Endodermal cell (in vitro differentiated cells): ENCODE data around the gene GNPDA1. TPM values are rescaled to one million over a fixed set of nuclear protein-coding genes. Genes with fewer than 3 reads are reported as not detected.
A peak's percentile ranks its signal among the peaks of the same experiment; 100 is the strongest.

Experiments
- DNase-seq: peaks from one replicate; pipeline ENCODE4 v3.0.0-alpha.2; 2017
- H3K27ac ChIP-seq: 2 replicates; pipeline ENCODE4 v1.5.1; 2013; ENCODE audit warnings: mild to moderate bottlenecking, low read depth, low read length, moderate library complexity
- H3K27me3 ChIP-seq: 2 replicates; pipeline ENCODE4 v1.6.1; 2013; ENCODE audit warnings: mild to moderate bottlenecking, low read length, moderate library complexity; ENCODE audit not compliant: insufficient read depth, control insufficient read depth, poor library complexity, severe bottlenecking
- H3K36me3 ChIP-seq: 2 replicates; pipeline ENCODE4 v1.7.0; 2013; ENCODE audit warnings: mild to moderate bottlenecking, low read length, moderate library complexity; ENCODE audit not compliant: control insufficient read depth, insufficient read depth
- H3K4me1 ChIP-seq: one replicate; pipeline ENCODE4 v1.7.0; 2013; ENCODE audit warnings: low read length; ENCODE audit not compliant: control insufficient read depth, insufficient read depth
- H3K4me3 ChIP-seq: 2 replicates; pipeline ENCODE4 v1.5.1; 2013; ENCODE audit warnings: mild to moderate bottlenecking, low read length, moderate library complexity
- H3K9ac ChIP-seq: 2 replicates; pipeline ENCODE4 v1.6.1; 2013; ENCODE audit warnings: mild to moderate bottlenecking, low read length, moderate library complexity; ENCODE audit not compliant: poor library complexity, severe bottlenecking; ENCODE audit errors: extremely low read depth
- H3K9me3 ChIP-seq: 2 replicates; pipeline ENCODE4 v1.6.1; 2013; ENCODE audit warnings: mild to moderate bottlenecking, low read length, moderate library complexity; ENCODE audit not compliant: control insufficient read depth
- H3K27ac Mint-ChIP-seq: 2 replicates; pipeline ENCODE4 v1.8.0; 2020; ENCODE audit warnings: mixed read lengths
- H3K27me3 Mint-ChIP-seq: 2 replicates; pipeline ENCODE4 v1.8.0; 2021; ENCODE audit warnings: mild to moderate bottlenecking, mixed read lengths; ENCODE audit not compliant: insufficient read depth
- H3K36me3 Mint-ChIP-seq: 2 replicates; pipeline ENCODE4 v1.8.0; 2020; ENCODE audit warnings: low read depth, mixed read lengths
- H3K4me1 Mint-ChIP-seq: 2 replicates; pipeline ENCODE4 v1.8.0; 2020; ENCODE audit warnings: mixed read lengths
- H3K4me3 Mint-ChIP-seq: 2 replicates; pipeline ENCODE4 v1.8.0; 2020; ENCODE audit warnings: mild to moderate bottlenecking, moderate library complexity, mixed read lengths
- H3K9me3 Mint-ChIP-seq: 2 replicates; pipeline ENCODE4 v1.8.0; 2020; ENCODE audit warnings: mild to moderate bottlenecking, mixed read lengths
- CTCF ChIP-seq: fragments of 200-600 bp; sonication (generic); conservative IDR thresholded peaks from 2 replicates; pipeline ENCODE4 v1.5.0; 2021; ENCODE audit warnings: antibody characterized with exemption, mild to moderate bottlenecking
- WGBS, 2 experiments: methylation state at CpG; one replicate each; pipeline versions ENCODE4 v1.1.5 to v1.1.7; 2013; ENCODE audit warnings: missing lambda C conversion rate in 2 of 2, mixed read lengths in 1 of 2; ENCODE audit not compliant: insufficient coverage in 1 of 2, insufficient read length in 1 of 2; 5-methylcytosine and 5-hydroxymethylcytosine counted together
- total RNA-seq, 2 donors: library from RNA; stranded (reverse); fragmentation: NEBNext Ultra II Directional in 1 of 2; extraction: Animal tissue kit (Norgen Biotek cat#: 25700) in 1 of 2; gene quantifications; 2 replicates in 1 of 2; 3 replicates in 1 of 2; pipeline ENCODE4 v1.2.1, GENCODE V29; 2021

Gene GNPDA1
- total RNA-seq, 2 donors from 2014 or later = 90.9 to 118 TPM

GRCh38 chr5:142017832-142018427, 5.1 kb upstream of the GNPDA1 start:
- Mint-ChIP-seq H3K36me3 (no peaks in the 10 kb centered on the region), H3K27me3 (peaks cover 13% of the 10 kb centered on the region), H3K4me1 (peaks cover 1% of the 10 kb centered on the region), H3K9me3 (peaks cover 5% of the 10 kb centered on the region), H3K4me3 (no peak overlapping the region), H3K27ac (no peak overlapping the region)
- WGBS, 2 experiments = 83 to 98% methylated on average over 1 to 5 of the region's 5 CpGs
- peaks cover 5% of the 10 kb centered on the region for H3K27me3 ChIP-seq
- no peak overlapping the region for H3K27ac ChIP-seq
- no peak for TF ChIP-seq CTCF
- H3K4me1 ChIP-seq = no peaks in the 10 kb centered on the region
- H3K36me3 ChIP-seq = no peaks in the 10 kb centered on the region
- DNase-seq = peak; percentile 27
- peaks cover 7% of the 10 kb centered on the region for H3K9me3 ChIP-seq
- H3K4me3 ChIP-seq = no peak overlapping the region
- H3K9ac ChIP-seq = no peak overlapping the region

GRCh38 chr5:142016556-142016955, 3.7 kb upstream of the GNPDA1 start:
- Histone ChIP-seq H3K4me3 (no peak overlapping the region), H3K27ac (no peak overlapping the region), H3K4me1 (no peaks in the 10 kb centered on the region), H3K36me3 (peaks cover 1% of the 10 kb centered on the region), H3K9me3 (peaks cover 7% of the 10 kb centered on the region), H3K27me3 (no peaks in the 10 kb centered on the region), H3K9ac (no peak overlapping the region)
- Mint-ChIP-seq H3K4me3 (no peak overlapping the region), H3K27ac (no peak overlapping the region), H3K27me3 (peaks cover 5% of the 10 kb centered on the region), H3K9me3 (peaks cover 5% of the 10 kb centered on the region), H3K4me1 (peaks cover 1% of the 10 kb centered on the region), H3K36me3 (no peaks in the 10 kb centered on the region)
- DNase-seq = no peak
- TF ChIP-seq CTCF = no peak
- 95 to 96% methylated on average over 4 of the region's 4 CpGs for WGBS, 2 experiments

GRCh38 chr5:142015781-142016533, 3.1 kb upstream of the GNPDA1 start:
- DNase-seq = peak; percentile 26
- H3K27ac ChIP-seq = no peak overlapping the region
- Mint-ChIP-seq H3K27ac (no peak overlapping the region), H3K4me1 (peaks cover 1% of the 10 kb centered on the region), H3K27me3 (peaks cover 5% of the 10 kb centered on the region), H3K4me3 (no peak overlapping the region), H3K36me3 (peaks cover 4% of the 10 kb centered on the region), H3K9me3 (peaks cover 5% of the 10 kb centered on the region)
- H3K4me3 ChIP-seq = no peak overlapping the region
- no peaks in the 10 kb centered on the region for H3K27me3 ChIP-seq
- H3K36me3 ChIP-seq = peaks cover 7% of the 10 kb centered on the region
- H3K4me1 ChIP-seq = no peaks in the 10 kb centered on the region
- 89 to 100% methylated on average over 1 to 6 of the region's 6 CpGs for WGBS, 2 experiments
- peaks cover 7% of the 10 kb centered on the region for H3K9me3 ChIP-seq
- H3K9ac ChIP-seq = no peak overlapping the region
- TF ChIP-seq CTCF = no peak
